Astrocyte (in vitro differentiated cells and primary cell): ENCODE results near the gene PLPPR5. TPM values are rescaled to one million over a fixed set of nuclear protein-coding genes. Genes with fewer than 3 reads are reported as not detected.

Source experiments
- DNase-seq: peaks from one replicate; pipeline ENCODE4 v3.0.0-alpha.2; 2010; ENCODE audit warnings: low read depth
- FAIRE-seq: peaks from 2 replicates; lab custom pipeline; 2011; peaks lifted over from hg19 to GRCh38; lab: Jason Lieb, UNC
- H2AFZ ChIP-seq: 2 replicates; pipeline ENCODE4 v1.6.0; 2012; ENCODE audit warnings: low read depth, low read length, inconsistent platforms
- H3K27ac ChIP-seq: 2 replicates; pipeline ENCODE4 v1.5.1; 2011; ENCODE audit warnings: low read depth, low read length, inconsistent platforms
- H3K27me3 ChIP-seq: 2 replicates; pipeline ENCODE4 v1.6.0; 2011; ENCODE audit warnings: low read length, inconsistent platforms; ENCODE audit not compliant: insufficient read depth
- H3K36me3 ChIP-seq: 2 replicates; pipeline ENCODE4 v1.5.1; 2011; ENCODE audit warnings: low read length, inconsistent platforms; ENCODE audit not compliant: insufficient read depth
- H3K4me1 ChIP-seq: 2 replicates; pipeline ENCODE4 v1.5.1; 2011; ENCODE audit warnings: low read length, inconsistent platforms; ENCODE audit not compliant: insufficient read depth
- H3K4me2 ChIP-seq: 2 replicates; pipeline ENCODE4 v1.6.0; 2012; ENCODE audit warnings: low read length, inconsistent platforms
- H3K4me3 ChIP-seq: 2 replicates; pipeline ENCODE4 v1.5.1; 2011; ENCODE audit warnings: low read depth, mild to moderate bottlenecking, low read length, inconsistent platforms; ENCODE audit not compliant: insufficient read depth
- H3K79me2 ChIP-seq: 2 replicates; pipeline ENCODE4 v1.6.0; 2012; ENCODE audit warnings: mild to moderate bottlenecking, low read length, inconsistent platforms; ENCODE audit not compliant: insufficient read depth
- H3K9ac ChIP-seq: 2 replicates; pipeline ENCODE4 v1.6.0; 2012; ENCODE audit warnings: mild to moderate bottlenecking, low read length, inconsistent platforms
- H3K9me3 ChIP-seq: 2 replicates; pipeline ENCODE4 v1.5.1; 2012; ENCODE audit warnings: low read depth, mild to moderate bottlenecking, low read length, inconsistent platforms; ENCODE audit not compliant: insufficient read depth
- H4K20me1 ChIP-seq: 2 replicates; pipeline ENCODE4 v1.6.0; 2012; ENCODE audit warnings: low read length, inconsistent platforms; ENCODE audit not compliant: insufficient read depth
- H3K27ac Mint-ChIP-seq: one replicate; pipeline ENCODE4 v1.8.0; 2021; ENCODE audit warnings: mild to moderate bottlenecking, mixed read lengths; ENCODE audit not compliant: unreplicated experiment
- H3K27me3 Mint-ChIP-seq: one replicate; pipeline ENCODE4 v1.8.0; 2021; ENCODE audit warnings: low read depth, mixed read lengths; ENCODE audit not compliant: unreplicated experiment
- H3K36me3 Mint-ChIP-seq: one replicate; pipeline ENCODE4 v1.8.0; 2021; ENCODE audit warnings: low read depth, mixed read lengths; ENCODE audit not compliant: unreplicated experiment
- H3K4me1 Mint-ChIP-seq: one replicate; pipeline ENCODE4 v1.8.0; 2021; ENCODE audit warnings: low read depth, mixed read lengths; ENCODE audit not compliant: unreplicated experiment
- H3K4me3 Mint-ChIP-seq: one replicate; pipeline ENCODE4 v1.8.0; 2021; ENCODE audit warnings: mild to moderate bottlenecking, moderate library complexity, mixed read lengths; ENCODE audit not compliant: unreplicated experiment
- H3K9me3 Mint-ChIP-seq: one replicate; pipeline ENCODE4 v1.8.0; 2021; ENCODE audit warnings: mild to moderate bottlenecking, mixed read lengths; ENCODE audit not compliant: unreplicated experiment
- EZH2 ChIP-seq: IDR thresholded peaks from 2 replicates; pipeline ENCODE4 v1.6.1; 2012; ENCODE audit warnings: mild to moderate bottlenecking, low read length, inconsistent platforms; ENCODE audit not compliant: insufficient read depth
- total RNA-seq: library from RNA; stranded (reverse); gene quantifications from 2 replicates; pipeline ENCODE4 v1.2.1, GENCODE V29; 2021
- TF ChIP-seq, protein P1 (sequence below): IDR thresholded peaks from 2 replicates; pipeline ENCODE4 v1.5.1; 2011; ENCODE audit warnings: low read depth, mild to moderate bottlenecking, inconsistent platforms, low read length, moderate library complexity; ENCODE audit not compliant: insufficient read depth

PLPPR5 gene
- total RNA-seq, 1 donor from 2014 or later = 0.09 TPM

DNA sequence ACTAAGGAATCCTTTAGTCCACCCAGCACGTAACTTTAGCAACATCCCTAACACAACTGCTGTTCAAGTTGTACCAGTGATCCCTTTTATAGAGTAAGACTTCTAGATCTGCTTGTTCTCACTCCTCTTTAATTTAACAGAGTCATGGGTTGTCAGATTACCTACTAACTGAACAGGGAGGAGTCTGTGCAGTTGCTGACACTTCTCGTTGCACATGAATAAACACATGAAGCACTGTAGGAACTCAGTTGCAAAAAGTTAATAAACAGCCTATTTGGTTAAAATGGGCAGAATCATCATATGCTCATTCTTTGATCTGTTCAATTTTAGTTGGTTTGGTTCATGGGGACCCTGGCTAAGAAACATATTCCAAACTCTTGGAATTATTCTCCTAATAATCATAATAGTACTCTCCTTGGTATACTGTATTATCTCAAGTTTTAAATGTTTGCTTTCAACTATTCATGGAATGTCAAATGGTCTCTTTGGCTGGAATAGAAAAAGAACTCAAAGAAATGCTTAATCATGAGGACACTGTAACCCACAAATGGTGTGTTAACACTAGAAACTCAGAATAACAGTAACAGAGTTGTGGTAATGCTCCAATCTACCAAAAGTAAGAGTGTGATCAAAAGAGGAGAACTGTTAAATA lies 15.6 kb downstream of the PLPPR5 start:
- no peaks in the 10 kb centered on the region for H3K27me3 ChIP-seq
- Mint-ChIP-seq H3K9me3 (no peaks in the 10 kb centered on the region), H3K4me3 (no peak overlapping the region), H3K27ac (peak overlapping the region; percentile 8), H3K27me3 (no peaks in the 10 kb centered on the region), H3K4me1 (peaks cover 16% of the 10 kb centered on the region), H3K36me3 (no peaks in the 10 kb centered on the region)
- FAIRE-seq = peak; percentile 9
- H3K4me2 ChIP-seq = no peak overlapping the region
- H3K4me3 ChIP-seq = no peak overlapping the region
- H3K27ac ChIP-seq = no peak overlapping the region
- H2AFZ ChIP-seq = peak overlapping the region; percentile 7
- H4K20me1 ChIP-seq = no peaks in the 10 kb centered on the region
- no peaks in the 10 kb centered on the region for H3K36me3 ChIP-seq
- no peak overlapping the region for H3K9ac ChIP-seq
- no peaks in the 10 kb centered on the region for H3K9me3 ChIP-seq
- H3K79me2 ChIP-seq = no peaks in the 10 kb centered on the region
- DNase-seq = peak; percentile 52
- H3K4me1 ChIP-seq = peaks cover 8% of the 10 kb centered on the region
- TF ChIP-seq, protein P1, sequence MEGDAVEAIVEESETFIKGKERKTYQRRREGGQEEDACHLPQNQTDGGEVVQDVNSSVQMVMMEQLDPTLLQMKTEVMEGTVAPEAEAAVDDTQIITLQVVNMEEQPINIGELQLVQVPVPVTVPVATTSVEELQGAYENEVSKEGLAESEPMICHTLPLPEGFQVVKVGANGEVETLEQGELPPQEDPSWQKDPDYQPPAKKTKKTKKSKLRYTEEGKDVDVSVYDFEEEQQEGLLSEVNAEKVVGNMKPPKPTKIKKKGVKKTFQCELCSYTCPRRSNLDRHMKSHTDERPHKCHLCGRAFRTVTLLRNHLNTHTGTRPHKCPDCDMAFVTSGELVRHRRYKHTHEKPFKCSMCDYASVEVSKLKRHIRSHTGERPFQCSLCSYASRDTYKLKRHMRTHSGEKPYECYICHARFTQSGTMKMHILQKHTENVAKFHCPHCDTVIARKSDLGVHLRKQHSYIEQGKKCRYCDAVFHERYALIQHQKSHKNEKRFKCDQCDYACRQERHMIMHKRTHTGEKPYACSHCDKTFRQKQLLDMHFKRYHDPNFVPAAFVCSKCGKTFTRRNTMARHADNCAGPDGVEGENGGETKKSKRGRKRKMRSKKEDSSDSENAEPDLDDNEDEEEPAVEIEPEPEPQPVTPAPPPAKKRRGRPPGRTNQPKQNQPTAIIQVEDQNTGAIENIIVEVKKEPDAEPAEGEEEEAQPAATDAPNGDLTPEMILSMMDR = no peak
- TF ChIP-seq EZH2 = no peak

DNA sequence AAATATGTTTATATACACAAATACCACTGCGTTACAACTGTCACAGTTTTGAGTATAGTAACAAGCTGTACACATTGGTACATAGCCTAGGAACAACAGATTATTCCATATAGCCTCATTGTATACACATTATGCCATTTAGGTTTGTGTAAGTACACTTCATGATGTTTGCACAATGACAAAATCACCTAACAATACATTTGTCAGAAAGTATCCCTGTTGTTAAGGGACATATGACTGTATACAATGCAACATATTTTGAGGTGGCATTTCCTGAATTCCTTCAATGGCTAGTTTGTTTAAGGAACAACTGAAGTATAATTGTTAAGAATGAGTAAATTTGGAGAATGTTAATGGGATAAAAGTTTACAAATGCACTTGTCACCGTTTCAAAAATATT lies 19.0 kb downstream of the PLPPR5 start:
- H3K36me3 Mint-ChIP-seq = no peaks in the 10 kb centered on the region
- no peak overlapping the region for H3K9ac ChIP-seq
- H3K4me2 ChIP-seq = no peak overlapping the region
- H3K4me1 Mint-ChIP-seq = peaks cover 8% of the 10 kb centered on the region
- H2AFZ ChIP-seq = no peak overlapping the region
- no peaks in the 10 kb centered on the region for H3K27me3 ChIP-seq
- H3K9me3 Mint-ChIP-seq = no peaks in the 10 kb centered on the region
- H3K27ac Mint-ChIP-seq = no peak overlapping the region
- no peak overlapping the region for H3K4me3 Mint-ChIP-seq
- no peak for FAIRE-seq
- H3K27me3 Mint-ChIP-seq = no peaks in the 10 kb centered on the region
- H3K36me3 ChIP-seq = no peaks in the 10 kb centered on the region
- no peaks in the 10 kb centered on the region for H4K20me1 ChIP-seq
- no peak overlapping the region for H3K4me3 ChIP-seq
- DNase-seq = no peak
- H3K79me2 ChIP-seq = no peaks in the 10 kb centered on the region
- TF ChIP-seq EZH2 = no peak
- TF ChIP-seq, protein P1 = no peak
- no peak overlapping the region for H3K27ac ChIP-seq
- H3K4me1 ChIP-seq = no peaks in the 10 kb centered on the region
- H3K9me3 ChIP-seq = no peaks in the 10 kb centered on the region

DNA sequence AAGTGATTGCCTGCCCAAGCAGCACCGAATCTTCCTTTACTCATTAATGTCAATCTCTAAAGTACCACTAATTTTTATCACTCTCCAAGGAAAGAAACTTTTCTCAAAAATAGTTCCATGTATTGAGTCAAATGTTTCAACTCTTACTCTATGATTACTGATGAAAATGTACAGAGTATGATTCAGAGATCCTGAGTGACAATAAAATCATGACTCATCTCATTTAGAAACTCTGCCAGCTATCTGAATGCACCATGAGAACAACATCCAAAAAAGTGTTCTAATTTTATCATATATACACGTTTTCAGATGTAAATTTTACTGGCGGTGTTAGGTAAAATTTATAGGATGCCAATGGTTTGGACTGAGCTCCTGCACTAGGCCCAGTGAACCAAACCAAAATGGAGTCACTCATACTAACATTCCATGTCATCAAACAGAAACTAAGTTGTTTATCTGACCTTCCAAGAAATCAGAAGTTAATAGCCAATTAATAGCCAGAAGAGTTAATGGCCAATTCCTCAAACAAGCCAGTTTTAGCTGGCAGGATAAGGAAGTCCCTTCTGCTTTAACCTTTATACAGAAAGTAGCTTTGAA lies 22.6 kb downstream of the PLPPR5 start:
- no peak overlapping the region for H3K4me3 ChIP-seq
- Mint-ChIP-seq H3K27me3 (no peaks in the 10 kb centered on the region), H3K9me3 (no peaks in the 10 kb centered on the region), H3K4me1 (no peaks in the 10 kb centered on the region), H3K27ac (no peak overlapping the region), H3K4me3 (no peak overlapping the region), H3K36me3 (no peaks in the 10 kb centered on the region)
- H2AFZ ChIP-seq = no peak overlapping the region
- peak; percentile 30 for DNase-seq
- no peaks in the 10 kb centered on the region for H3K4me1 ChIP-seq
- no peak overlapping the region for H3K27ac ChIP-seq
- no peak overlapping the region for H3K4me2 ChIP-seq
- no peak overlapping the region for H3K9ac ChIP-seq
- H3K36me3 ChIP-seq = no peaks in the 10 kb centered on the region
- TF ChIP-seq, protein P1 = no peak
- no peak for TF ChIP-seq EZH2
- no peaks in the 10 kb centered on the region for H4K20me1 ChIP-seq
- FAIRE-seq = peak; percentile 26
- no peaks in the 10 kb centered on the region for H3K79me2 ChIP-seq
- no peaks in the 10 kb centered on the region for H3K9me3 ChIP-seq
- no peaks in the 10 kb centered on the region for H3K27me3 ChIP-seq
